ENCODE data around the gene SLCO2B1. TPM values are rescaled to one million over a fixed set of nuclear protein-coding genes. Genes with fewer than 3 reads are reported as not detected.

Gene SLCO2B1
- total RNA-seq, 1 donor from 2014 or later, result 0.18 TPM

DNA sequence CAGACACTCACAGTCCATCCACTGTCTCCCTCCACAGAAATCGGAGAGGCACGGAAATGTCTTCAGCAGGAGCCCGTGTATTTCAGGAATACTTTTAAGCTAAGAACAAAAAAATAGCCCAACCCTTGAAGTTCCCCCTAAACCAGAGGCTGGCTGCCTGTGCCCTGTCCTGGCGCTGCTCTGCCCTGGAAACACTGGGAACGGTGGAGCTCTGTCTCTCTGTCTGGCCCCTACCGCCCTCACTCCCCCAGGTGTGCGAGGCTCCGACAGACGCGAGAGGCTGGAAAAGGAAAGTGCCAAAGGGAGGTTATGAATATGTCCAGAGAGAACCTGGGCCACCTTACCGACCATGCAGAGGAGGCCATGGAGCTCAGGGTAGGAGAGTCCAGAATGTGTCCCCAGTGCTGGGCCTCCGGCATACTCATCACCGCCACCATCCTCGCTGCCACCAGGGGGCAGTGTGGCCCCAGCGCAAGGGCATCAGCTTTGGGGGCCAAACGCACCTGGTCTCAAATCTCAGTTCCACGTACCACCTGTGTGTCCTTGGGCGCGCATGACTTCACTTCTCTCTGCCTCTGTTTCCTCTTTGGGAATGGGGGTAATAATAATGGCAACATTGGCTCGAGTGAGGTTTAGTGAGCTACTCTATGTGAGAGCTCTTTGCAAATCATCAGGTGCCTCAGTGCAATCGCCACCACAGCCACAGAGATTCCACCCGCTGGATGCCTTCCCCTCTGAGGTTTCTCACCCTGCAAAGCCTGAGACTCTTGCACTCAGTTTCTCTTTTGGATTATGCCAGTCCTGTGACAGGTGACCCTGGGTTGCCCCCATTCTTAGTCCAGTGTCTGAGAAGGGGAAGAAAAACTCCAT, 10.4 kb upstream of the SLCO2B1 start:
- Mint-ChIP-seq H3K27me3 (peaks cover 20% of the 10 kb centered on the region), H3K27ac (no peak overlapping the region), H3K36me3 (ENCODE audit: low read depth) (no peaks in the 10 kb centered on the region), H3K4me1 (peaks cover 21% of the 10 kb centered on the region), H3K9me3 (no peaks in the 10 kb centered on the region), H3K4me3 (no peak overlapping the region)
- peak; percentile 63 for ATAC-seq (ENCODE audit: low read depth)
- intact Hi-C loops (cut with micrococcal nuclease), result loop anchor here (1.0 to 5.0 kb wide), 6 partner anchors 65 to 244 kb away; no protein-coding TSS in a partner anchor
- CTCF ChIA-PET, result interaction anchor here (0.6 to 6.6 kb wide), 29 partner anchors 9 to 318 kb away, joined by 3 to 125 read pairs (median 4); partner anchors contain the start of gene TPBGL
- POLR2A ChIA-PET, result interaction anchor here (0.5 kb wide), 1 partner anchor 110 kb away, joined by 3 read pairs; no protein-coding TSS in a partner anchor
- peak; percentile 61 for DNase-seq
- TF ChIP-seq, protein P1, sequence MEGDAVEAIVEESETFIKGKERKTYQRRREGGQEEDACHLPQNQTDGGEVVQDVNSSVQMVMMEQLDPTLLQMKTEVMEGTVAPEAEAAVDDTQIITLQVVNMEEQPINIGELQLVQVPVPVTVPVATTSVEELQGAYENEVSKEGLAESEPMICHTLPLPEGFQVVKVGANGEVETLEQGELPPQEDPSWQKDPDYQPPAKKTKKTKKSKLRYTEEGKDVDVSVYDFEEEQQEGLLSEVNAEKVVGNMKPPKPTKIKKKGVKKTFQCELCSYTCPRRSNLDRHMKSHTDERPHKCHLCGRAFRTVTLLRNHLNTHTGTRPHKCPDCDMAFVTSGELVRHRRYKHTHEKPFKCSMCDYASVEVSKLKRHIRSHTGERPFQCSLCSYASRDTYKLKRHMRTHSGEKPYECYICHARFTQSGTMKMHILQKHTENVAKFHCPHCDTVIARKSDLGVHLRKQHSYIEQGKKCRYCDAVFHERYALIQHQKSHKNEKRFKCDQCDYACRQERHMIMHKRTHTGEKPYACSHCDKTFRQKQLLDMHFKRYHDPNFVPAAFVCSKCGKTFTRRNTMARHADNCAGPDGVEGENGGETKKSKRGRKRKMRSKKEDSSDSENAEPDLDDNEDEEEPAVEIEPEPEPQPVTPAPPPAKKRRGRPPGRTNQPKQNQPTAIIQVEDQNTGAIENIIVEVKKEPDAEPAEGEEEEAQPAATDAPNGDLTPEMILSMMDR (IDR thresholded peaks at IDR 0.05), result peak; percentile 27

DNA sequence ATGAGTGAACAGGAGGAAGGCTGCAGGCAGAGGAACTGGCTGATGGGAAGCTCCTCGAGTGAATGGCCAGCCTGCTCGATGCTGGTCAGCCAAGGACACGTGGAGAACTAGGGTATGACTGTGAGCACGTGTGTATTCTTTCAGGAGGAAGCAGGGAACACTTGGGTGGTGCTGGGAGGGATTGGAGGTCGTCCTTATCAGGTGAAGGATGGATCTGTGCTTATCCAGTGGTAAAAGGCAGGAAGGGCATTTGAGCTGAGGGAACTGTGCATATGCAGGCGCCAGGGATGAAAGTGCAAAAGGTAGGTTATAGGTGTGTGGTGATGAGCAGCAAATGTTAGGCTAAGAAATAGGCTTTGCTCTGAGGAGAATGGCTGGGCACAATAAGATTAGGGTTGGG, 9.7 kb upstream of the SLCO2B1 start:
- peaks cover 21% of the 10 kb centered on the region for H3K4me1 Mint-ChIP-seq
- no peaks in the 10 kb centered on the region for H3K36me3 Mint-ChIP-seq (ENCODE audit: low read depth)
- H3K4me3 Mint-ChIP-seq, result no peak overlapping the region
- H3K27me3 Mint-ChIP-seq, result peaks cover 17% of the 10 kb centered on the region
- H3K9me3 Mint-ChIP-seq, result no peaks in the 10 kb centered on the region
- DNase-seq, result no peak
- TF ChIP-seq, protein P1 (IDR thresholded peaks at IDR 0.05), result no peak
- no peak overlapping the region for H3K27ac Mint-ChIP-seq
- intact Hi-C loops (cut with micrococcal nuclease), result loop anchor here (2.0 to 5.0 kb wide), 2 partner anchors 119 to 244 kb away; no protein-coding TSS in a partner anchor
- ChIA-PET POLR2A (no interaction called here), CTCF (interaction anchor here (0.9 to 6.6 kb wide), 21 partner anchors 9 to 241 kb away, joined by 3 to 125 read pairs (median 6); partner anchors contain the start of gene TPBGL)
- ATAC-seq (ENCODE audit: low read depth), result no peak

DNA sequence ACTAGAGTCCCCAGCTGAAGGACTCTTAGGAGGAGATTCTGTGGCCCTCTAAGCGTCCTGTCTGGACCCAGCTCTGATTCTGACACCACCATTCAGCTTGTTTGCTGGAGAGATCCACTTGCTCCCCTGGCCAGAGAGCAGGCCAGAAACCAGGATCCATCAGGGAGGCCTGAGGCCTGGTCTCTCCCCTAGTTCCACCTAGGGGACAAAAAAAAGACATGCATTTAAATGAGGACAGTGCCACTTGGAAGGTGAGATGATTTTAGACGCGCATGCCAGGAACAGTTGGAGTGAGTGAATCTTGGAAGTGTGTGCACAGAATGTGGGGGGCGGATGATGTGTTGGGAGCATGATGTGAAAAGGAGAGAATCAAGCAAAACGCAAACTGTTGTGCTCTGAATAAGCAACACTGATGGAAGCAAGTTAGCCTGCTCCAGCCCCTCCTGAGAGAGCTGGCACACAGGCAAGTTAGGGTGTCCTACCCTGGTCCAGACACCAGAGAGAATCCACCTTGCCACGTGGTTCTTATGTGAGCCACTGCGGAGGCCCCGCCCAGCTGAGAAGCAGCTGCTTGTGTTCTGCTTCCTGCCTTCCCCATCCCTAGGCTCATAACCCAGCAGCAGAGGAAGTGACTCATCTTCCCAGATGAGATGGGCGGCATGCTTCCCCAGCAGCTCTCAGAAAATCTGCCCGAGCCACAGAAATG, 8.0 kb upstream of the SLCO2B1 start:
- ATAC-seq (ENCODE audit: low read depth) (peak; percentile 67), DNase-seq (no peak)
- peak overlapping the region; percentile 8 for H3K4me3 Mint-ChIP-seq
- H3K36me3 Mint-ChIP-seq (ENCODE audit: low read depth), result no peaks in the 10 kb centered on the region
- intact Hi-C loops (cut with micrococcal nuclease), result loop anchor here (5.0 kb wide), 1 partner anchor 121 kb away; no protein-coding TSS in a partner anchor
- POLR2A ChIA-PET, result interaction anchor here (1.3 kb wide), 1 partner anchor 106 kb away, joined by 3 read pairs; no protein-coding TSS in a partner anchor
- TF ChIP-seq, protein P1 (IDR thresholded peaks at IDR 0.05), result no peak
- H3K27me3 Mint-ChIP-seq, result peaks cover 15% of the 10 kb centered on the region
- CTCF ChIA-PET, result interaction anchor here (0.7 to 6.6 kb wide), 9 partner anchors 10 to 212 kb away, joined by 3 to 125 read pairs (median 4); partner anchors contain the start of gene TPBGL
- no peaks in the 10 kb centered on the region for H3K9me3 Mint-ChIP-seq
- H3K4me1 Mint-ChIP-seq, result peaks cover 21% of the 10 kb centered on the region
- H3K27ac Mint-ChIP-seq, result no peak overlapping the region

DNA sequence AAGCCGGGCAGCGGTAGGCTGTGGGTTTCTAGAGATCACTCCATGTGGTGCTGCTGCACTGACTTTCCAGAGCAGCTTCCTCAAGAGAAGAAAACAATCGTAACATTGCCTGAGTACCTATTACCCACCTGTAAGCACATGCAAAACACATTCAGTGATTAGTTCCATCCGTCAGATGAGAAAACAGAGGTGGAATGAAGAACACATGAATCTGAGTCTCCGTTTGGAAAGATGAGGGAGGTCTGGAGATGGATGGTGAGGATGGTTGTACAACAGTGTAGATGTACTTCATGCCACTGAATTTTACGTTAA, 7.5 kb upstream of the SLCO2B1 start:
- Mint-ChIP-seq H3K9me3 (no peaks in the 10 kb centered on the region), H3K27me3 (peaks cover 10% of the 10 kb centered on the region), H3K4me3 (peak overlapping the region; percentile 8), H3K4me1 (peaks cover 21% of the 10 kb centered on the region), H3K36me3 (ENCODE audit: low read depth) (no peaks in the 10 kb centered on the region), H3K27ac (no peak overlapping the region)
- ChIA-PET CTCF (interaction anchor here (1.2 to 6.6 kb wide), 6 partner anchors 49 to 213 kb away, joined by 3 to 125 read pairs (median 17); partner anchors contain the start of gene TPBGL), POLR2A (no interaction called here)
- TF ChIP-seq, protein P1 (IDR thresholded peaks at IDR 0.05), result no peak
- intact Hi-C loops (cut with micrococcal nuclease), result loop anchor here (5.0 kb wide), 1 partner anchor 121 kb away; no protein-coding TSS in a partner anchor
- ATAC-seq (ENCODE audit: low read depth) (no peak), DNase-seq (no peak)
